HG02973 (cell line): Measurements from ENCODE around the gene NUMB.

ENCODE experiments used
- ATAC-seq: cut with Tn5 transposase; IDR thresholded peaks from one replicate; pipeline ENCODE4 v1.9.1; 2021; ENCODE audit warnings: moderate library complexity; ENCODE audit not compliant: unreplicated experiment

NUMB gene

DNA sequence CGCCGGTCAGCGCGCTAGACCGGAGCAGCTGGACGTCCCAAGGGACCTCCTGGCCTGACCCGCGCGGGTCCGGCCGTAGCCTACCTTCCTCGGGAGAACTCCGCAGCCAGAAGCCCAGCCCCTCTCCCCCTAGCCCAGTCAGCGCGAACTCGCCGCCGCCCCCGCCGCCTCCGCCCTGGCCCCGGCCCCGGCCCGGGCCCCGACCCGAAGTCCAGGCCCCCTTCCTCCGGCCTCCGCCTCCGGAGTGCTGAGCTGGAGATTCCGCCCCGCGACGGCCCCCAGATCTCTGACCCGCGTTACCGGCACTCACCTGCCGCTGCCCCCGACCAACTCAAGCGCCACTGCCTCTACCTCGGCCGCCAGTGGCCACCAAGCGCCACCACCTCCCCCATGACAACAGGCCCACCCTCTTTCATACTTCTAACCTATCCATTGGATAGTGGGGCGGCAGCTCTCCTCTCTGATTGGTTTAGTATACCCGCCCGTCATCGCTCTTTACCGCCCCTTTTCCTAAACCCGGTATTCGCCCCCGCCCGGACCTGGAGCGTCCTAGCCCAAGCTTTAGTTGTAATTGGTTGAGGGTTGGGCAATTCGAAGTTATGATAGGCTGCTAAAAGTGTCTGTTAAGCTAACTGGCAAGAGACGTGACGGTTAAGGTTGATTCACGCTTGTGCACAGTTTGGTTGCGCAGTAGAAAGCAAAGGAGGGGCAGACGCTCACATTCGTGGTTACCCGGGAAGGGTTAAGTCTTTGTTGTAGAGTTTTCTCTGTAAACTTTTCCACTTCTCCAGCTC is at the start of gene NUMB:
Gene NUMB (minus strand): TSS at position 364 of the 794 bp plus-strand sequence. CDS start 102,795 bp downstream, outside the sequence.
- peak; percentile 92 for ATAC-seq

DNA sequence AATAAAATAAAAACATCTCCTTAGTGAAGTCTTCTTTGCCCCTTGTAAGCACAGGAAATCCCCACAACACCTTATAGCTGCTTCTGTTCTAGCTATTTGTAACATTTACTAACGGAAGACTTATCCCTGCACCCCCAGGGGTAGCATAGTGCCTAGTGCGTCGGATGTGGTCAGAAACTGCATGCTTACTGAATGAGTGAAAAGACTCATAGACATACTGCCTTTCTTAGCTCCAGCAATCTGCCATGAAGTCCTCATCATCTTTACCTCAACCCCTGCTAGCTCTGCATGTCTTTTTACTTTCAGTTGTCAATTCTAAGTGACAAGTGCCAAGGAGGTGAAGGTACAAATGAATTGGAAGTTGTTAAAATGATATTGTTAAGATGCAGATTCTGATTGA is 45.3 kb upstream of the NUMB start:
- ATAC-seq, result no peak

- no peak for ATAC-seq
Observed at GRCh38 chr14:73502017-73502619, 43.8 kb upstream of the NUMB start.

- no peak for ATAC-seq
Observed at GRCh38 chr14:73500360-73500759, 42.0 kb upstream of the NUMB start.

DNA sequence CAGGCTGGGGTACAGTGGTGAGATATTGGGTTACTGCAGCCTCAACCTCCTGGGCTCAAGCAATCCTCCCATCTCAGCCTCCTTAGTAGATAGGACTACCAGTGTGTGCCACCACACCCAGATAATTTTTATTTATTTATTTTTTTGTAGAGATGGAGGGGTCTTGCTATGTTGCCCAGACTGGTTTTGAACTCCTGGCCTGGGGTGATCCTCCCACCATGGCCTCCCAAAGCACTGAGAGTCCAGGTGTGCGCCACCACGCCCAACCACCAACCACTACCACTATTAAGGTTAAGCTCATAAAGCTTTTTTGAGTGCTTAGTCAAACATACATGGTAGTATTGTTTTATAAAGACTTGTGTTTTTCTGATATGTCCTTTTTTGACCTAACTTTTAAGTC is 36.2 kb upstream of the NUMB start:
- ATAC-seq, result no peak

DNA sequence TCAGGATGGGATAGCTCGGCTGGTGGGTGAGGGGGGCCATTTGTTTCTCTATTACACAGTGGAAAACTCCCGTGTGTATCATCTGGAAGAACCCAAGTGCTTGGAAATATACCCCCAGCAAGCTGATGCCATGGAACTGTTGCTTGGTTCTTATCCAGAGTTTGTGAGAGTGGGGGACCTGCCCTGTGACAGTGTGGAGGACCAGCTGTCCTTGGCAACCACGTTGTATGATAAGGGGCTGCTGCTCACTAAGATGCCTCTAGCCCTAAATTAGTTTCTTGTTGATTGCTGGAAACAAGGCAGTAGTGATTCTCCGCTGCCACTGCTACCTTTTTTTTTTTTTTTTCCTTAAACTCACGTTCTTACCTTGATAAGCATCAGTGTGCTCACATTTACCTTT is 34.3 kb upstream of the NUMB start:
- no peak for ATAC-seq

GRCh38 chr14:73492043-73492552 is 33.8 kb upstream of the NUMB start:
- ATAC-seq, result no peak

DNA sequence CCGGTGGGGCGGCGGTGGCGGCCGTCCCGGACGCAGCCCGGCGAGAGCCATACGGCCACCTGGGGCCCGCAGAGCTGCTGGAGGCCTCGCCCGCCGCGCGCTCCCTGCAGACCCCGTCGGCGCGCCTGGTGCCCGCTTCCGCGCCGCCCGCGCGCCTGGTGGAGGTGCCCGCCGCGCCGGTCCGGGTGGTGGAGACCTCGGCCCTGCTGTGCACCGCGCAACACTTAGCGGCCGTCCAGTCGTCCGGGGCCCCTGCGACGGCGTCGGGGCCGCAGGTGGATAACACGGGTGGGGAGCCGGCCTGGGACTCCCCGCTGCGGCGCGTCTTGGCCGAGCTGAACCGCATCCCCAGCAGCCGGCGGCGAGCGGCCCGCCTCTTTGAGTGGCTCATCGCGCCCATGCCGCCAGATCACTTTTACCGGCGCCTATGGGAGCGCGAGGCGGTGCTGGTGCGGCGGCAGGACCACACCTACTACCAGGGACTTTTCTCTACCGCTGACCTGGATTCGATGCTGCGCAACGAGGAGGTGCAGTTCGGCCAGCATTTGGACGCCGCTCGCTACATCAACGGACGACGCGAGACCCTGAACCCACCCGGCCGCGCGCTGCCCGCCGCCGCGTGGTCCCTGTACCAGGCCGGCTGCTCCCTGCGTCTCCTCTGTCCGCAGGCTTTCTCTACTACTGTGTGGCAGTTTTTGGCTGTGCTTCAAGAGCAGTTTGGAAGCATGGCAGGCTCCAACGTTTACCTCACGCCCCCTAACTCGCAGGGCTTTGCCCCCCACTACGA is 33.1 kb upstream of the NUMB start:
- ATAC-seq, result peak; percentile 51

- ATAC-seq, result no peak
Observed at GRCh38 chr14:73489481-73490175, 31.3 kb upstream of the NUMB start.

GRCh38 chr14:73478684-73479083 is 20.3 kb upstream of the NUMB start:
- no peak for ATAC-seq

- ATAC-seq, result peak; percentile 45
Observed at GRCh38 chr14:73477618-73478266, 19.4 kb upstream of the NUMB start.

DNA sequence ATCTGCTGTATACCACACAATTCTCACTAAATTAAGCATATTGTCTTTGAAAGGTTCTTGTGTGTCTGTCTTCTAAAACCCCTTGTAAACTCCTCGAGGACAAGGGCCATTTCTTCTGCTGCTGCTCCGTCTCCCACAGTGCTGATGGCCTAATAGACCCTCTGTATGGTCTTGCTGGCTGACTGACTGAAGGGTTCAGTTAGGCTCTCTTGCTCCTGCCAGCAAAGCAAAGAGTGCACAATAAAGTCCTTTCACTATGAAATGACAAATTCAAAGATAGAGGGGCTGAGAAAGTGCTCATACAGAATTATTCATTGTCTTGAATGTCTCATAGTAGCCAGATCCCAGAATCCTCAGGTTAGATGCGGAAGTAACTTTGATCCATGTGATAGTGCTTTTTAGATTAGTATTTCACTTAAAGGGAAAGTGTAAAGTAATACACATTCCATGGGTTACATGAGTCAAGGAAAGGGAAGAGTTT is 18.1 kb upstream of the NUMB start:
- ATAC-seq, result no peak

- no peak for ATAC-seq
Observed at GRCh38 chr14:73474952-73475351, 16.6 kb upstream of the NUMB start.

DNA sequence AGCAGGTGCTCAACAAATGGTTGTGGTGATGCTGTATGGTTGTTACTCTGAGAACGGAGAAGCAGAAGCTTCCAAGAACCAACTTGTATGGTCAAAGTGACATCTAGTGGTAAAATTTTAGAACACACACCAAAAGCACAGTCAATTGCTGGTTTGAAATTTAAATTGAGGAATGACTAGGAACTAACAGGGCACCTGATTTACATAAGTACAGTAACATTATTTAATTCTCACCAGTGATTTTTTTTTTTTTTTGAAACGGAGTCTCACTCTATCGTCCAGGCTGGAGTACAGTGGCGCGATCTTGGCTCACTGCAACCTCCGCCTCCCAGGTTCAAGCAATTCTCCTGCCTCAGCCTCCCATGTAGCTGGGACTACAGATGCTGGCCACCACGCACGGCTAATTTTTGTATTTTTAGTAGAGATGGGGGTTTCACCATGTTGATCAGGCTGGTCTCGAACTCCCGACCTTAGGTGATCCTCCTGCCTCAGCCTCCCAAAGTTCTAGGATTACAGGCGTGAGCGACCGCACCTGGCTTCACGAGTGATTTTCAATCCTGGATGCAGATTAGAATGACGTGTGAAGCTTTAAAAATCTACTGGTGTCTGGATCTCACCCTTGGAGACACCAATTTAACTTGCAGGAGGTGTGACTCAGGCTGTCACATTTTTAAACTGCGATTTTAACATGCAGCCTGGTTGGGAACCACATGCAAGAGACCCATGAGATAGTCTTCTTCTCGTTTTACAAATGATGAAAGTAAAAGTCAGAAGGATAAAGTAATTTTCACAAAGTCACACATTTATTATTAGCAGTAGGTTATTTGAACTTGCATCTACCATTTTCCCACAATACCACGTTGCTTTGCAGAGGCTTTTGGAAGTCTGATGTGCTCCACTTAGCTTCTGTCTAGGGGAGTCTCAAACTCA is 14.1 kb upstream of the NUMB start:
- ATAC-seq, result no peak

DNA sequence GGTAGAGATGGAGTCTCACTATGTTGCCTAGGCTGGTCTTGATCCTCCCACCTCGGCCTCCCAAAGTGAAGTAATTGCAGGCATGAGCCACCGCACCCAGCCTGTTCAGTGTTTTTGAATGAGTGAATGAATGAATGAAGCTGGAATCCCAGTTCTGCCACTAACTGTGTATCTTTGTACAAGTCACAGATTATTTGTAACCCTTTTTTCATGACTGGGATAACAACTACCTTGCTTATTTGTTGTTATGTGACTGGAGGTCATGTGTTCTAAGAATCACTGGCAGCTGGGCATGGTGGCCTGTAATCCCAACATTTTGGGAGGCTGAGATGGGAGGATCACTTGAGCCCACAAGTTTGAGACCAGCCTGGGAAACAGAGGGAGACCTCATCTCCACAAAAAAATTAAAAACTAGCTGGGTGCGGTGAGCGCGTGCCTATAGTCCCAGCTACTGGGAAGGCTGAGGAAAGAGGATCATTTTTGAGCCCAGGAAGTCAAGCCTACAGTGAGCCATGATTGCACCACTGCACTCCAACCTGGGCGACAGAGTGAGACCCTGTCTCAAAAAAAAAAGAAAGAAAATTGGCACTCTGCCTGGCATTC is 13.3 kb upstream of the NUMB start:
- no peak for ATAC-seq

DNA sequence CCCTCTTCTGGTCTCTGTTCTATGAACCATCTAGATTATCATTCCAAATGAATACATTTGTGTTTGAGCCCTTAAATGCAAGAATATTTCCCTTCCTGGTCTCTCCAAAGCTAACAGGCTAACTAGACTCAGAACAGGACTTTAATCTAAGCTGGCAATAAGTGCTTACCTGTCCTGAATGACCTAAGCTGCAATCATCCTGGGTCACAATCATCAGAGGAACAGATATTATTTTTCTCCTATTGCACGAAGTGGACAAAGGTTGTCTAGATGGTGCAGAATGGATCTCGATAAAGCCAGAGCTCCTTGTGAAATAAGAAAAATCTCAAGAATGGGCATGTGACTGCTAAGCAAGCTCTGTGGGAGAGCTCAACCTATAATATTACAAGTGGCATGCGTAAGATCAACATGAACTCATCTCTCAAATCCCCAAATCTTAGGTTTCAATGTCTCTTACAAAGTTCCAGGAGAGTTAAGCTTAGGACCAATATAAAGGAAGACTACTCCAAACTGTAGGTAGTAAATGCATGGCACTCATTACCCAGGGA is 10.6 kb upstream of the NUMB start:
- ATAC-seq, result no peak

- no peak for ATAC-seq
Observed at GRCh38 chr14:73467800-73468199, 9.5 kb upstream of the NUMB start.

GRCh38 chr14:73467377-73467776 is 9.0 kb upstream of the NUMB start:
- no peak for ATAC-seq

DNA sequence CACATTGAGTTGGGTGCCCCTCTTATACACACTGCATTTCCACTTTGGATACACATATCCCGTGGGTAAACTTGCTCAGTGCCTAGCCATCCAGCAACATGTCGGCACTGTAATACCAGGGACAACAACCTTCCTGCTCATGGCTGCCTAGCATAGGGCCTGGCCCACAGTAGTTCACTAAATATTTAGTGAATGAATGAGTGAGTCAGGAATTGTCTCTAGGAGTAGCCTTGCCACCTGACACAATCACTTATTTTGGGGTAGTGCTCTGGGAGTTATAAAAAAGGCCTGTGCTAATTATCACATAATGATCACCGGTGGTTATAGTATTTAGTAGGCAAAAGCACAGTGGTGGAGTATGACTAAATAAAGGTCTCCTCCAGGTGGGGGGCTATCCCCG is 8.5 kb upstream of the NUMB start:
- no peak for ATAC-seq
